PC-3 (cell line): ENCODE results near the gene KCNG2. TPM values are rescaled to one million over a fixed set of nuclear protein-coding genes. Genes with fewer than 3 reads are reported as not detected.

Experiments used
- ATAC-seq: fragments of 200-7000 bp; cut with Tn5 transposase; 2 replicates; pipeline ENCODE4 v1.9.1; 2020; ENCODE audit warnings: mild to moderate bottlenecking, moderate library complexity
- BruUV-seq: library from RNA; stranded (reverse); fragments of 400-500 nt; replicated peaks from 2 replicates; lab custom pipeline; 2021; lab: Mats Ljungman, UMichigan
- CTCF ChIA-PET: fragments of 300-600 bp; sonication (Branson Sonifier 250); formaldehyde crosslinking; loops from one replicate; lab custom pipeline; 2022; ENCODE audit warnings: antibody characterized with exemption; lab: Charles Lee
- POLR2A ChIA-PET: fragments of 300-600 bp; sonication (Branson Sonifier 250); formaldehyde crosslinking; loops from one replicate; lab custom pipeline; 2022; ENCODE audit warnings: antibody characterized with exemption; ENCODE audit not compliant: unreplicated experiment; lab: Charles Lee
- DNase-seq: peaks from one replicate; pipeline ENCODE4 v3.0.0-alpha.2; 2015
- H2AFZ ChIP-seq: fragments of 300-600 bp; sonication (generic); 2 replicates; pipeline ENCODE4 v1.6.0; 2016; ENCODE audit warnings: antibody characterized with exemption, low read length
- H3F3A ChIP-seq: fragments of 300-600 bp; sonication (generic); one replicate; pipeline ENCODE4 v1.6.0; 2017; ENCODE audit warnings: antibody characterized with exemption, low read length, control low read depth, mild to moderate bottlenecking; ENCODE audit not compliant: unreplicated experiment
- H3K27ac ChIP-seq: fragments of 300-600 bp; sonication (generic); 2 replicates; pipeline ENCODE4 v1.5.1; 2016; ENCODE audit warnings: mild to moderate bottlenecking, low read length
- H3K27me3 ChIP-seq: fragments of 300-600 bp; sonication (generic); 2 replicates; pipeline ENCODE4 v1.6.1; 2016; ENCODE audit warnings: low read length, mixed read lengths
- H3K36me3 ChIP-seq: fragments of 300-600 bp; sonication (generic); 2 replicates; pipeline ENCODE4 v1.6.1; 2016; ENCODE audit warnings: low read depth, mixed run types, low read length, mixed read lengths
- H3K4me1 ChIP-seq: fragments of 300-600 bp; sonication (generic); 2 replicates; pipeline ENCODE4 v1.5.1; 2016; ENCODE audit warnings: low read length; ENCODE audit not compliant: insufficient read depth
- H3K4me2 ChIP-seq: fragments of 300-600 bp; sonication (generic); 2 replicates; pipeline ENCODE4 v1.6.0; 2016; ENCODE audit warnings: low read length
- H3K4me3 ChIP-seq: fragments of 300-600 bp; sonication (generic); 2 replicates; pipeline ENCODE4 v1.5.1; 2016; ENCODE audit warnings: mild to moderate bottlenecking, low read length, mixed read lengths
- H3K79me2 ChIP-seq: fragments of 300-600 bp; sonication (generic); 2 replicates; pipeline ENCODE4 v1.6.1; 2017; ENCODE audit warnings: low read length, mixed read lengths
- H3K9ac ChIP-seq: fragments of 300-600 bp; sonication (generic); 2 replicates; pipeline ENCODE4 v1.6.0; 2016; ENCODE audit warnings: mild to moderate bottlenecking, low read length
- H3K9me2 ChIP-seq: fragments of 300-600 bp; sonication (generic); replicated peaks from 2 replicates; pipeline ENCODE4 v1.6.1; 2016; ENCODE audit warnings: mixed run types, low read length, mixed read lengths
- H3K9me3 ChIP-seq: fragments of 300-600 bp; sonication (generic); 2 replicates; pipeline ENCODE4 v1.6.1; 2016; ENCODE audit warnings: low read length, mixed read lengths
- H4K20me1 ChIP-seq: fragments of 300-600 bp; sonication (generic); 2 replicates; pipeline ENCODE4 v1.6.1; 2016; ENCODE audit warnings: low read length, mixed read lengths
- EZH2 ChIP-seq: fragments of 300-600 bp; sonication (generic); IDR thresholded peaks from one replicate; pipeline ENCODE4 v1.6.1; 2017; ENCODE audit warnings: antibody characterized with exemption, mild to moderate bottlenecking, low read length; ENCODE audit not compliant: unreplicated experiment
- EZH2phosphoT487 ChIP-seq: fragments of 300-600 bp; sonication (generic); IDR thresholded peaks from 2 replicates; pipeline ENCODE4 v1.6.1; 2018; ENCODE audit warnings: mild to moderate bottlenecking, antibody characterized with exemption, low read length, borderline replicate concordance
- intact Hi-C: fragments of 100-400 bp; cut with micrococcal nuclease; formaldehyde crosslinking; loops from 2 replicates; pipeline ENCODE4 v1.9.0; 2023
- total RNA-seq: library from RNA; depleted of rRNA; stranded (reverse); fragments of >200 nt; gene quantifications from 2 replicates; pipeline ENCODE4 v1.2.3, GENCODE V29; 2014
- TF ChIP-seq, protein P1 (sequence below): fragments of 300-600 bp; sonication (generic); conservative IDR thresholded peaks from 2 replicates; pipeline ENCODE4 v1.5.1; 2017; ENCODE audit warnings: antibody characterized with exemption, low read depth, mild to moderate bottlenecking, low read length

The KCNG2 gene
- total RNA-seq, 1 experiment from 2014 or later, result not detected

DNA sequence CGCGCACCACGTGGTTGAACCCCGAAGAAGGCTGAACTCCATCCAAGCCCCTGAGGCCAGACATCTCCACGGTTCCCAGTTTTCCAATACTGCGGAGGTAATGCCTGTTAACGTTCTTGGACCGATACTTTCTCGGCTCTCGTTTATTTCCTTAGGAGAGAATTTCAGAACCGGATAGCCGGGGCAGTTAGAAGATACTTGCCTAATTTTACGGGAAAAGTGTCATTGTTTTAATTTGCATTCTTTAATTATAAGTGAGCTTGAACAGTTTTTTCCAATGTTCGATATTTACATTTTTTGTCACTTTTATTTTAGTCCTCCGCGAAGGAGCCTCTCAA, 10.2 kb upstream of the KCNG2 start:
- no peaks in the 10 kb centered on the region for H3K79me2 ChIP-seq
- H3K27ac ChIP-seq, result no peak overlapping the region
- TF ChIP-seq, protein P1, sequence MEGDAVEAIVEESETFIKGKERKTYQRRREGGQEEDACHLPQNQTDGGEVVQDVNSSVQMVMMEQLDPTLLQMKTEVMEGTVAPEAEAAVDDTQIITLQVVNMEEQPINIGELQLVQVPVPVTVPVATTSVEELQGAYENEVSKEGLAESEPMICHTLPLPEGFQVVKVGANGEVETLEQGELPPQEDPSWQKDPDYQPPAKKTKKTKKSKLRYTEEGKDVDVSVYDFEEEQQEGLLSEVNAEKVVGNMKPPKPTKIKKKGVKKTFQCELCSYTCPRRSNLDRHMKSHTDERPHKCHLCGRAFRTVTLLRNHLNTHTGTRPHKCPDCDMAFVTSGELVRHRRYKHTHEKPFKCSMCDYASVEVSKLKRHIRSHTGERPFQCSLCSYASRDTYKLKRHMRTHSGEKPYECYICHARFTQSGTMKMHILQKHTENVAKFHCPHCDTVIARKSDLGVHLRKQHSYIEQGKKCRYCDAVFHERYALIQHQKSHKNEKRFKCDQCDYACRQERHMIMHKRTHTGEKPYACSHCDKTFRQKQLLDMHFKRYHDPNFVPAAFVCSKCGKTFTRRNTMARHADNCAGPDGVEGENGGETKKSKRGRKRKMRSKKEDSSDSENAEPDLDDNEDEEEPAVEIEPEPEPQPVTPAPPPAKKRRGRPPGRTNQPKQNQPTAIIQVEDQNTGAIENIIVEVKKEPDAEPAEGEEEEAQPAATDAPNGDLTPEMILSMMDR, result no peak
- no peak for TF ChIP-seq EZH2
- TF ChIP-seq EZH2phosphoT487, result no peak
- H2AFZ ChIP-seq, result no peak overlapping the region
- H3K9ac ChIP-seq, result no peak overlapping the region
- POLR2A ChIA-PET, result no interaction called here
- no peak overlapping the region for H3K4me2 ChIP-seq
- peaks cover 13% of the 10 kb centered on the region; the same call in 1 of the 2 replicates for H3K4me1 ChIP-seq
- H4K20me1 ChIP-seq, result no peaks in the 10 kb centered on the region
- H3K27me3 ChIP-seq, result peaks cover 9% of the 10 kb centered on the region
- no peaks in the 10 kb centered on the region for H3F3A ChIP-seq
- no TSS peak for BruUV-seq
- intact Hi-C loops, result no loop called here
- DNase-seq (no peak), ATAC-seq (no peak)
- no peak overlapping the region for H3K4me3 ChIP-seq
- H3K36me3 ChIP-seq, result no peaks in the 10 kb centered on the region
- no peaks in the 10 kb centered on the region for H3K9me2 ChIP-seq
- no peaks in the 10 kb centered on the region for H3K9me3 ChIP-seq
- CTCF ChIA-PET, result no interaction called here

DNA sequence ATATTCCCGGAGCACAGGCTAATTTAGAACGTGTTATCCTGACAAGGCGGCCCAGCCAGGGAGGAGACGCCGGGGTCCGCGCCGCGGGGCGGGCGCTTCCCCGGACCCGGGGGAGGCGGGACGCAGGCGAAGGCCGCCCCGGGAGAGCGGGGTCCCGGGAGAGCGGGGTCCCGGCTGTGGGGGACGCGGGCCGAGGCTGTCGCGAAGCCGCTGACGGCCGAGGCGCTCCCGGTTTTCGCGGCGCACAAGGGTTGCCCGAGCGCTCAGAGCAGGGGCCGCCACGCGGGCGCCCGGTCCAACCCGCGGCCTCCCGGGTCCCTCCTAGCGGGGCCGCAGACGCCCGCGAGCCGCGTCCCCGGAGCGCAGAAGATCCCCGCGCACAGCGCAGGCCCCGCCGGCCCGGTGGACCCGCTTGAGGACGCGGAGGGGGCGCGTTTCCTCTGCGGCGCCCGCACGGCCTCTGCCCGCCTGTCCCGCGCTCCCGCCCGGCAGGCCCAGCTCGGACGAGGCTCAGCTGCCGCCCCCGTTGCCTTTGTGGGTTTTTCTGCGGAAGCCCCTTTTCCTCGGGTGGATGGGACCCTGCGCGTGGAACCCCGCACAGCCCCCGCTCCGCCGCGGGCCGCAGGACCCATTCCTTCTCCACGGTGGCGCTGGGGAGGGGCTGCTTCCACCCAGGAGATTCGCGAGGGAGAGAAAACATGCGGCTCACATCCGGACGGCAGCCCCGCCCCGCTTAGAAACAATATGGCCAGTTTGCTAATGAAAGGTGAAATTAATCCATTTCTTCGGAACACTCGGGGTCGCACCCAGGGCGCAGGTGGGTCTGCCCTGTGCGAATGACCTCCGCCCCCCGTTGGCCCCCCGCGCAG, 9.6 kb upstream of the KCNG2 start:
- Histone ChIP-seq H3K4me2 (no peak overlapping the region), H3K27me3 (peaks cover 5% of the 10 kb centered on the region), H2AFZ (no peak overlapping the region), H3K79me2 (no peaks in the 10 kb centered on the region), H4K20me1 (no peaks in the 10 kb centered on the region), H3K36me3 (no peaks in the 10 kb centered on the region), H3K9me3 (no peaks in the 10 kb centered on the region), H3K4me3 (no peak overlapping the region), H3K9ac (no peak overlapping the region), H3F3A (no peaks in the 10 kb centered on the region), H3K27ac (no peak overlapping the region), H3K9me2 (no peaks in the 10 kb centered on the region), H3K4me1 (peaks cover 13% of the 10 kb centered on the region; the same call in 1 of the 2 replicates)
- ATAC-seq (no peak), DNase-seq (no peak)
- intact Hi-C loops, result no loop called here
- no TSS peak for BruUV-seq
- CTCF ChIA-PET, result no interaction called here
- POLR2A ChIA-PET, result no interaction called here
- TF ChIP-seq EZH2, result no peak
- no peak for TF ChIP-seq EZH2phosphoT487
- TF ChIP-seq, protein P1, result no peak

DNA sequence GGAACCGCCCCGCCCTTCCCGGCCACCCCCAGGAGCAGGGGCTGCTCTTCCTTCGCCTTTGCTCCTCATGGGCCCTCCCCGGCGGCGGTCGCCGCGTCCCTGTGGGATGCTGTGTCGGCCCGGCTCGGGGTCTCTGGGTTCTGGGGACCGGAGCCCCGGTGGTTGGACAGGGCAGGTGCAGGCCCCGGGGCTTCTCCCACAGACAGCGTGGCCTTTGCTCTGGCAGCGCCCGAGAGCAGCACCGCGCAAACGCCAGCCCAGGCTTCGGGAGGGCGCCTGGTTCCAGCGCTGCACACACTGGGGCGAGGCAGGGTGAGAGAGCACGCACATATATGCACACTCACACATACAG, 9.0 kb upstream of the KCNG2 start:
- no peaks in the 10 kb centered on the region for H3K36me3 ChIP-seq
- no peak overlapping the region for H3K4me2 ChIP-seq
- no peaks in the 10 kb centered on the region for H4K20me1 ChIP-seq
- no peak overlapping the region for H3K27ac ChIP-seq
- H3K9me2 ChIP-seq, result no peaks in the 10 kb centered on the region
- POLR2A ChIA-PET, result no interaction called here
- H3F3A ChIP-seq, result no peaks in the 10 kb centered on the region
- no TSS peak for BruUV-seq
- H3K9ac ChIP-seq, result no peak overlapping the region
- intact Hi-C loops, result no loop called here
- no peaks in the 10 kb centered on the region for H3K79me2 ChIP-seq
- peaks cover 13% of the 10 kb centered on the region; the same call in 1 of the 2 replicates for H3K4me1 ChIP-seq
- ATAC-seq, result no peak
- TF ChIP-seq EZH2, result no peak
- TF ChIP-seq, protein P1, result no peak
- TF ChIP-seq EZH2phosphoT487, result no peak
- no peak overlapping the region for H2AFZ ChIP-seq
- peaks cover 5% of the 10 kb centered on the region for H3K27me3 ChIP-seq
- no peak overlapping the region for H3K4me3 ChIP-seq
- DNase-seq, result no peak
- H3K9me3 ChIP-seq, result no peaks in the 10 kb centered on the region
- CTCF ChIA-PET, result no interaction called here
